GM19455 (cell line): ENCODE measurements around the gene GLT8D2.
"Not testable (repeated sequence)": the region's sequence is repeated elsewhere in the genome, so short reads cannot be mapped to it uniquely, and the experiment has no call there.

Experiments used
- ATAC-seq: cut with Tn5 transposase; IDR thresholded peaks from one replicate; pipeline ENCODE4 v1.9.1; 2021; ENCODE audit not compliant: unreplicated experiment

GLT8D2 gene

DNA sequence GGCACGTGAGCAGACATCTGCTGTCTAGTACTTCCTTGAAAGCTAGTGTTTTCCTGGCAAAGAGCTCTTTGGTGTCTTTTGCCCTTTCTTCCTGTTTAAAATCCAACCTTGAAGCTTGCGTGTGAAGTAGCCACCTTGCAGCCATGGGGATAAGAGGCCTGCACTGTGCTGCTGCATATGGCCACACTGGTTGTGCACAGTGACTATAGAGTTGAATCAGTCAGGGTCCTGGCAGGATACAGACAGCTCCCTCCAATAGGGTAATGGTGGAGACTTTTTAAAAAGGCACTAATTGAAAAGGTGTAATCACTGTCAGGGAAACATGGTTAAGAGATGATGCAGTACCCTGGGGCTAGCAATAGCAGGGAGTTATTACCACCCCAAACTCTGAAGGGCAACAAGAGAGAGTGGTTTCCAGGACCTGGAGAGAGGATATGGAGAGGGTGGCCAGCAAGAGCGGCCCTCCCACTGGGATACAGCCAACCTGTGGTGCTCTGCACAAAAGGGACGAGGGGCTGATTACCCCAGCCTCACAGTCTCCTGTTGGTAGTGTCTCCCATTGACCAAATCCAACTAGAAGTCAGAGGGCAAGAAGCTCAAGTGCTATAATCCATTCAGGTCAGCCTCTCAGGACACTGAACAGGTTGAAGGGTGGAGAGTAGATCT lies 4.8 kb upstream of the GLT8D2 start:
- ATAC-seq = no peak

DNA sequence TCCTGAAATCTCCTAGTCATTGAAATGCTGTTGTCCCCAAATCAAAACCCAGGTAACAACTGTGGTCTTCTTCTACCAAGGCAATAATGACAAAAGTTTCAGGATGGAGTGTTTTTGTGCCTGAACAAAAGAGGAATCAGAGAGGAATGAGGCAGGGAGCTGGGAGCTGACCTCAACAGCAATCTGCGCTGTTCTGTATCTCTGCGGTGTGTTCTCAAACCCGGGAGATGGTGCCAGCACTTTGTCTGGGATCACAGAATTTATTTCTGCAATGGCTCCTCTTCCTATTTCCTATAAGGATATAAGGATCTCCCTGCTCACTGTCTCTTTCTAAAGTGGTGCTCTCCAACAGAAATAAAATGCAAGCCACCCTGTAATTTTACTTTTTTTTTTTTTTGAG lies 449 bp upstream of the GLT8D2 start:
- ATAC-seq = no peak

DNA sequence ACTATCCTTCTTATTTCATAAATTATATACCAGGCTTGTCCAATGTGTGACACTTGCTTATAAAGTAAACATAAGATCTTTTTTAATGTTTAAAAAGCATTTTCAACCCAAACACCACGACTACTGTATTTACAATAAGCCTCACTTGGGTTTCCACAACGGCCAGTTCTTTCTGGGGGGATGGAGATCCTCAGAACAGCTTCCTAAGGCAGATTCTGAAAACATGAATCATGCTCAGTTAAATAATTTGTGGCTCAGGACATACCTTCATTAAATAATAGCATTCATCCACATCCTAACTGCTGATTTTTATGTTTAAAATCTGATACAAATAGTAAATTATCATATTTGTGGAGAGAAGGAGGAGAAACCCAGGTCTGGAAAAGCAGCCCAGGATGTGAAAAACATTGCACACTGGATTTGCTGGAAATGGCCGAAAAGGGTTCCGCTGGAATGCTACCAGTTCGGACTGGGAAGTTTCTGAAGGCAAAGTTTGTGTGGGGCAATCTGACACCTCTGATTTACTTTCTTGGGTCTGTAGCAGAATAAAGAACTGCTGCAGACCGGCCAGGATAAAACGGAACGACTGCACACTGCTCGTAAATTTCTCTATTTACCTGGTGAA lies 597 bp downstream of the GLT8D2 start:
- ATAC-seq = no peak

DNA sequence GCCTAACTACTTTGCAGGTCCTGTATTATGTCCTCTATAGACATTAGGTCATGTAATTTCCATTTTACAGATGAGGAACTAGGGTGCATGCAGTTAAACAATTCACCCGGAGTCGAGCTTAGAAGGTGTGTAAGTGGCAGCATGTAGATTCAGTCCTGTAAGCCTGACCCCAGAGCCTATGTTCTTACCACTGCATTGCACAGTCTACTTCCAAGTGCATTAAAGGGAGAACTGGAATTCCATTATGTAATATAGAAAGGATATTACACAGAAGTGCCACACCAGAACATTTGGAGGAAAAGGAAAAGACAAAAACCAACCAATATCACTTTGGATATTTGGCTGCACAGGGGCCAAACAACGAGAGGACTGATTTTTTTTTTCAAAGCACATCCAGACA lies 1.2 kb downstream of the GLT8D2 start:
- no peak for ATAC-seq

DNA sequence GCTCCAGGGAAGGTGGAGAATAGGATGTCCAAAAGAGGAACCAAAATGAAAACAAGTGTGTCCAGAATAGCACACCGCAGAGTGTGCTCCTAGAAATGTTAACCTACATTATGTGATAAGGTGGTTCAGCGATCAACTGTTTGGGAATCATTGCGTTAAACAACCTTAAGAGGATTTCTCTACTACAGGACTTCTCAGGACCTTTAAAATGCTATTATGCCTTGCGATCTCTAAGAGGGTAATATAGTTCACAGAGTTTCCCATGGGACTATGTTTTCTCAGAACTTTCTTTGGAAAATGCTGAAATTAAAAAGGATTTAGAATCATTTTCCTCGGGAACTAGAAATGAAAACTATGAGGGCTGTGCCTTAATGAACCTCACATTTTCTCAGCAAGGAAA lies 1.8 kb downstream of the GLT8D2 start:
- ATAC-seq = no peak

DNA sequence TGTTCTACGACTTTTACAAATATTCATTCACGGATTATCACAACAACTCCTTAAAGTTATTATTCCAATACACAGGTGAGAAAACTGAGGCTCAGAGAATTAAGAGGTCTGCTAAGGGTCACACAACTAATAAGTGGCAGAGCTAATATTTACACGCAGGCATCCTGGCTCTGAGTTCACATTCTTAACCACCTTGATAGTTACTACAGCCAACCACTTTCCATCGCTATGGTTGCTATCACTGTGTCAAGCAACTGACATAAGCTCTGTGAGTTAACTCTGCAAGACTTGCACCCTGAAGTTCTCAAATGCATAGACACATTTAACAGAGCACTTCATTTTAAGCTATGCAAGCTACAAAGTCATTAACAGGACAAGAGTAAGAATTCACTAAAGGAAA lies 3.7 kb downstream of the GLT8D2 start:
- ATAC-seq = no peak

DNA sequence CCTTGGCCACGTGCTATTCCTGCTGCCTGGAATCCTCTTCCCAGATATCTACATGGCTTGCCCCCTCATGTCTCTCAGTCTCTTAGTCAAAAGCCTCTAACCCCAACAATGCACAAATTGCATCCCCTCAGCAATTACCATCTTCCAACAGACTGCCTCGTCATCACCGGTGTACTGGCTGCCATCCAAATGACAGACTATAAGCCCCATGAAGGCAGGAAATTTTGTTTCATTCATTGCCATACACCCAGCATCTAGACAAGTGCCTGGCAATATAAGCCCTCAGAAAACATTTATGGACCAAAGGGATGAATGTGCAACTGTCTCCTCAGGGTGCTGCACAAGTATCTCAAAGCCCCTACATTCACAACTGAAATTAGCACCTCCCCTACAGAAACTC lies 5.8 kb downstream of the GLT8D2 start:
- no peak for ATAC-seq

DNA sequence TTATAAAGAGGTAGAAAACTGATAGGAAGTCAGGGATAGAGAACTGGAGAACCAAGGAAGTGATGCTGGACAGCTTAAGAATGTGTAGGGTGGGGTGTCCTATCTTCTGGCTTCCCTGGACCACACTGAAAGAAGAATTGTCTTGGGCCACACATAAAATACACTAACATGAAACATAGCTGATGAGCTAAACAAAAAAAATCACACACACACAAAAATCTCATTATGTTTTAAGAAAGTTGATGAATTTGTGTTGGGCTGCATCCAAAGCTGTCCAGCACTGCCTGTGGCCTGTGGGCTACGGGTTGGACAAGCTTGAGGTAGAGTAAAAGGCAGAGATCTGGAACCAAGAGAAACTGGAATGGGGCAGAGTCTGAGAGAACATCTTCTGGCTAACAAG lies 7.4 kb downstream of the GLT8D2 start:
- ATAC-seq = no peak

DNA sequence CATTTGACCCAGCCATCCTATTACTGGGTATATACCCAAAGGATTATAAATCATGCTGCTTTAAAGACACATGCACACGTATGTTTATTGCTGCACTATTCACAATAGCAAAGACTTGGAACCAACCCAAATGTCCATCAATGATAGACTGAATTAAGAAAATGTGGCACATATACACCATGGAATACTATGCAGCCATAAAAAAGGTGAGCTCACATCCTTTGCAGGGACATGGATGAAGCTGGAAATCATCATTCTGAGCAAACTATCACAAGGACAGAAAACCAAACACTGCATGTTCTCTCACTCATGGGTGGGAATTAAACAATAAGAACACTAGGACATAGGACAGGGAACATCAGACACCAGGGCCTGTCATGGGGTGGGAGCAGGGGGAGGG lies 10.2 kb downstream of the GLT8D2 start:
- ATAC-seq = not testable (repeated sequence)

DNA sequence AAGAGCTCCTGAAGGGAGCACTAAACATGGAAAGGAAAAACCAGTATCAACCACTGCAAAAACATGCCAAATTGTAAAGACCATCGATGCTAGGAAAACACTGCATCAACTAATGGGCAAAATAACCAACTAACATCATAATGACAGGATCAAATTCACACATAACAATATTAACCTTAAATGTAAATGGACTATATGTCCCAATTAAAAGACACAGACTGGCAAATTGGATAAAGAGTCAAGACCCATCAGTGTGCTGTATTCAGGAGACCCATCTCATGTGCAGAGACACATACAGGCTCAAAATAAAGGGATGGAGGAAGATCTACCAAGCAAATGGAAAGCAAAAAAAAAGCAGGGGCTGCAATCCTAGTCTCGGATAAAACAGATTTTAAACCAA lies 13.8 kb downstream of the GLT8D2 start:
- not testable (repeated sequence) for ATAC-seq

DNA sequence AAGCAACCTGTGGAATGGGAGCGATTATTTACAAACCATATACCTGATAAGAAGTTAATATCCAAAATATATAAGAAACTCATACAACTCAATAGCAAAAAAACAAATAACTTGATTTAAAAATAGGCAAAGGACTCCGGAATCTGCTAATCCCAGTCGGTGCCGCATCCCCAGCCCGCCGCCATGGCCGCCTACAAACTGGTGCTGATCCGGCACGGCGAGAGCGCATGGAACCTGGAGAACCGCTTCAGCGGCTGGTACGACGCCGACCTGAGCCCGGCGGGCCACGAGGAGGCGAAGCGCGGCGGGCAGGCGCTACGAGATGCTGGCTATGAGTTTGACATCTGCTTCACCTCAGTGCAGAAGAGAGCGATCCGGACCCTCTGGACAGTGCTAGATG lies 19.4 kb downstream of the GLT8D2 start:
- ATAC-seq = not testable (repeated sequence)

DNA sequence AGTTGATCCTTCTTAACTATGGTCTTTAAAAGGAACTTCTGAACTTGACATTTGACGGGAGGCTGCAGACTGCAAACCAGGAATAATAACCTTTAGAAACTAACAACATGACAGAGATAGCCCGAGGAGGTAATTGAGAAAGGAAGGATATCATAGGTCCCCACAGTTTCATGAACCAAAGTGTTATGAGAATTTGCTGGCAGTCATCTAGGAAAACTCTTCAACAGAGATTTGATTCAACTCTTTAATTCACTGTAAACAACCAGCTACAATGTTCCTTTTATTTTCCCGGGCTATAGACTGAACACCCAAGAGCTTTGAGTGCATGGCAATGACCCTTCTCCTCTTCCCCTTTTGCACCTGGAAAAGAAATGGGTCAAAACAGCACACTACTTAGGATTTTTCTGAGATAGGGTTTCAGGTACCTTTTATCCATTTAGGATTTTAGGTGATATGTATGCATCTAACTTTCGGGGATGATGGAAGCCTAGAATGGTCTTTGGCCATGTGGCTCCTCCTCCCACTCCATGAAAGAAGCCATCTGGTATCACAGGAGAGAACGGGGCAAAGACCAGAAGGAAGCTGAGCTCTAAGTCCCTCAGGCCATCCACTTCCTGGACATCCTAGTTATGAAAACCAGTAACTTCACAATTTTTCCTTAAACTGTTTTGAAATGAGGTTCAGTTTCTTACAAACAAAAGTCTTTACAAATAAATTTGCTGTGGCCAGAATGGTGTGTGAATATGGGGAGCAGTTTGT lies 23.0 kb downstream of the GLT8D2 start:
- ATAC-seq = no peak

DNA sequence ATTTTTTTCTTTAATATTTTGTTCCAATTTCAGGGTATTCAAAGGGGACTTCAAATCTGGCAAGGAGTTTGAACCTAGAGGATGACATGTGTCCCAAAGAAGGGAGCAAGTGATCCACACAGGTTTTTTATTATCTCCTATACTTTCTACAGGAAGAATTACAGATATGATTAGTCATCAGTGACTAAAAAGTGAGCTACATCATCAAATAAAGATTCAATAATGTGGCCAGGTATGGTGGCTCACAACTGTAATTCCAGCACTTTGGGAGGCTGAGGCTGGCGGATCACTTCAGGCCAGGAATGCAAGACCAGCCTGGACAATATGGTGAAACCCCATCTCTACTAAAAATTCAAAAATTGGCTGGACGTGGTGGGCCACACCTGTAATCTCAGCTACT lies 24.2 kb downstream of the GLT8D2 start:
- ATAC-seq = no peak

DNA sequence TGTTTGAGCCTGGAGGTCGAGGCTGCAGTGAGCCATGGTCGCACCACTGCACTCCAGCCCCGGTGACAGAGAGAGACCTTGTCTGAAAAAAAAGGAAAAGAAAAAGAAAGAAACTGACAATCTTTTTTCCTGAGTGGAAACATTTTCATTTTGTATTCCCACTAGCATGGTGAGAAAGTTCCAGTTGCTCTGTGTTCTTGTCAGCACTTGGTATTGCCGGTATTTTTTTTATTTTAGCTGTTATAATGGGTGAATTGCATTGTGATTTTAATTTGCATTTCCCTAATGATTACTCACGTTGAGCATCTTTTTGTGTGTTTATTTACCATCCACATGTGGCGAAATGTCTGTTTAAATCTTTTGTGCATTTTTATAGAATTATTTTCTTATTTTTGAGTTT lies 25.6 kb downstream of the GLT8D2 start:
- ATAC-seq = no peak

DNA sequence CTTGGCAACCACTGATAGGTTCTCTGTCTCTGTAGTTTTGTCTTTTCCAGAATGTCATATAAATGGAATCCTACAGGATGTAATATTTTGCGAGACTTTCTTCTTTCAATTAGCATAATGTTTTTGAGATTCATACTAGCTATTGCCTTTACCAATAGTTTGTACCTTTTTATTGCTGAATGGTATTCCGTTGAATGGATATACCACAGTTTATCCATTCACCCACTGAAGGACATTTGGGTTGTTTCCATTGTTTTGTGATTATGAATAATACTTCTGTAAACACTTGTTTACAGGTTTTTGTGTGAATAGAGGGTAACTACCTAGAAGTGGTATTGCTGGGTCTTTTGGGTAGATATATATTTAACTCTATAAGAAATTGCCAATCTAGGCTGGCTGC lies 26.3 kb downstream of the GLT8D2 start:
- ATAC-seq = no peak

DNA sequence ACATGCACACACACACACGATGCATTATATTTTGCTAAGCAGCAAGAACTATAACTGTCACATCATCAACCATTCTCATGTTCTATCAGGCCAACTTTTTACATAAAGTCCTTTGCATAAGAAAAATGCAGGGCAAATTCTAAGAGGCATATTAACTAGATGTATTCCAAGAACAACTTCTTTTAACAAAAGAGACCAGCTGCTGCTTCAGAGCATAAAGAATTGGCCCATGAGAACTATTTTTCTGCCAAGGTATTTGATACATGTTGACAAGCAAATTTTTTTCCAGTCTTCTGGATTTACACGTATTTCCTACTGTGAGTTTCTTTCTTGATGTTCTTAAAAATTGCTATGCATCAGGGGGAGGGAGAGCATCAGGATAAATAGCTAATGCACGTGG lies 27.2 kb downstream of the GLT8D2 start:
- ATAC-seq = no peak

DNA sequence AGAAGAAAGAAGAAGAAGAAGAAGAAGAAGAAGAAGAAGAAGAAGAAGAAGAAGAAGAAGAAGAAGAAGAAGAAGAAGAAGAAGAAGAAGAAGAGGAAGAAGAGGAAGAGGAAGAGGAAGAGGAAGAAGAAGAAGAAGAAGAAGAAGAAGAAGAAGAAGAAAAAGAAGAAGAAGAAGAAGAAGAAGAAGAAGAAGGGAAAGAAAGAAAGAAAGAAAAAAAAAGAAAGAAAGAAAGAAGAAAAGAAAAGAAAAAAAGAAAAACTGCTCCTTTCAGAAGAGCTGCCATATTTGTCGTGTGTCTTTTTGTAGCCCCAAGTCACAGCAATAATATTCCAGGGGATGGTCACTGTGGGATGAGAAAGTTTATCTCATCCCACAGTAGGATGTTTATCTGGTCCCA lies 28.1 kb downstream of the GLT8D2 start:
- not testable (repeated sequence) for ATAC-seq

DNA sequence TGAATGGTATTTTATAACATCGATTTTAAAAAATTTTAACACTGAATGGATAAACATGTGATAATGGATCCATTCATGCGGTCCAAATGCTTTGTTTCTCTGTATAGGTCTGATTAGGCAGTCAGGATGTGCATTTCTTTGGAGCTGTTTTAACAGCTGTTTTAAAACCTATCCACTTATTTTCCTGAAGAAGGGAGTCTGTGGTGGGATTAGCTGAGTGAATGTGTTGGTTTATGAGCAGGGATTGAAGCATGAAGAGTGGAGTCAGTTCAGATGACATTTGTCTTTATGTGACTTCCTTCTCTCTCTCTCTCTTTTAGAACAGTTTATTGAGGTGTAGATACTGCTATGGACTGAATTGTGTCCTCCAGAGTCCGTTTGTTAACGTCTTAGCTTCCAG lies 37.7 kb downstream of the GLT8D2 start:
- no peak for ATAC-seq

DNA sequence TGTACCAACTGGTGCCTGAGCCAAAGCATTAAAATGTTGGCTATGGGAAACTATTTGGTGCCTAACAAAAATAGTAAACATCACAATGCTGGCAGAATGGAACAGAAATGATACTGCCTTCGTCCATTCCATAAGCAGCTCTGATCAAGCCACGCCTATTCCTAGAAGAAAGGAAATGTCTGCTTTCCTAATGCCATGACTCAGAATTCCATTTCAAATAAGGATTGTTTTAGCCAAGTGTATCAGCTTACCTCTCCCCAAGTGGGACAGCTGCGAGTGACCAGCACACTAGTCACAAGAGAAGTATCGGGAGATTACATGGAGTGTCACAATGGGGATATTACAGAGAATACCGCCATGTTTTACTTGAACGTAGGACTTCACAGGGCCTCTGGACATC lies 38.7 kb downstream of the GLT8D2 start:
- no peak for ATAC-seq

DNA sequence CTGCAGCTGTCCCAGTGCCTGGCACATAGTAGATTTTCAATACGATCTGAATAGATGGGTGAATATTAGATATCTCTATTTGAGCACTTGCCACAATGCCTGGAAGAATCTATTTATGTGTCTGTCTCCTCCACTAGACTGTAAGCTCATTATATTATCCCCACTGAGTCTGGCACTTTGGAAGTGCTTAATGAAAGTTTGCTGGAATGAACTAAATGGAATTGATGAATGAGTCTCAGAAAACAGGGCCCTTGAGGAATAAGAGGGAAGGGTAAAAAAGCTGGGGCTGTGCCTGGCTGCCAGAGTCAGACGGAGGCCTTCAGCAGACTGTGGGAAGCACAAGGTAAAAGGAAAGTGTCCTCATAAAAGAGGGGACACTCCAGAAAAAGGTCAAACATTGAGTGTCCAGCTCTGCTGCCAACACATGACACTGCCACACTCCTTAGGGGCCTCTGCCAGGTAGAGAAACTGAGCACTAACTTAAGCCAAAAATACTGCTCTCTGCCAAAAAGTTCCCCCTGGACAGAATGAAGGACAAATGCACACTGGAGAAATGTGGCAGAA lies 39.3 kb downstream of the GLT8D2 start:
- ATAC-seq = no peak

DNA sequence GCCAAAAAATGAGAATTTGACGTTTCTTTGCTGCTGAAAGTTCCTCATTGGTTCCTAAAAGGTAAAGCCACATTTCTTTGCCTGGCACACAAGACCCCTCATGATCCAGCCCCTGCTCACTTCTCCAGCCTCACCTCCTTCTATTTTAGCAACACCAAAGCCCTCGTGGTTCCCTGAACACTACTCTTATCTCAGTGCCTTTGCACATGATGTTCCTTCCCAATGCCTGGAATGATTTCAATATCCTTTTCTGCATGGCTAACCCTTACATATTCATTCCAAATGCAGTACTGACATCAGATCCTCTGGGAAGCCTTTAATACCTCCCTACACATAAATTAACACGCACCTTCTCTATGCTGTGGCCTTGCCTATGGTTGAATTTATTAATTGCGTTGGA lies 39.9 kb downstream of the GLT8D2 start:
- ATAC-seq = no peak

DNA sequence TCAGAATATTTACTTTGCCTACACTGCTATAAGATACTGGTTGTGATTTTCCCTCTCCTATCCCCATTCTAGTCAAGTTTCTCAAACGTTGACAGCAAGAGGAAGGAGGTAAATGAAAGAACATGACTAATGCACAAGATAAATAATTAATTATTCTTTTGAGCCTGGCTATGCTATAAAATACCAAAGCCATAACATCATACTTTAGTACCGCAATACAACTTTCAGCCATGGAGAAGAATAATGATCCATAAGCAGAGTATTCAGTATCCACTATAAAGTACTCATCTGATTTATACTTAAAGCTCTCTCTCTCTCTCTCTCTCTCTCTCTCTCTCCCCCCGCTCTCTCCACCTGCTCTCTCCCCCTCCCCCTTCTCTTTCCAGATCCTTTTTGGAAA lies 43.1 kb downstream of the GLT8D2 start:
- no peak for ATAC-seq
